ENCODE data around the gene RNF5. TPM values are rescaled to one million over a fixed set of nuclear protein-coding genes. Genes with fewer than 3 reads are reported as not detected.

RNF5 gene
- total and polyA plus RNA-seq, 12 donors = 53.0 to 132 (median 82.7) TPM

- Histone ChIP-seq H3K27me3 (peaks cover 0 to 5% (median 0%) of the 10 kb centered on the region in 7 donors), H3K36me3 (peaks cover 0 to 61% (median 0%) of the 10 kb centered on the region in 9 donors), H3K27ac (peak overlapping the region; percentile 98 to 100 (median 99)), H3K4me3 (peak overlapping the region; percentile 51 to 79 (median 70)), H3K4me1 (peaks cover 6 to 54% (median 44%) of the 10 kb centered on the region in 9 donors), H3K9me3 (no peaks in the 10 kb centered on the region)
- intact Hi-C loops (cut with DNase I) = loop anchor here in 3 of 10 donors (1.0 to 5.0 kb wide), 3 partner anchors 45 to 775 kb away; partner anchors contain the start of gene SKIC2 (in 1 of the 3)
- ATAC-seq (no peak), DNase-seq (peak; percentile 49 to 53)
- no peak for TF ChIP-seq CTCF (IDR thresholded peaks at IDR 0.05)
- 25 to 29% methylated on average over 28 of the region's 28 CpGs for WGBS, 2 donors
These were observed 18.7 kb downstream of the RNF5 start for GRCh38 chr6:32196682-32197616.

- intact Hi-C loops (cut with DNase I) = loop anchor here in 2 of 10 donors (5.0 kb wide), 2 partner anchors 44 to 774 kb away; no protein-coding TSS in a partner anchor
- H3K4me1 ChIP-seq = peaks cover 6 to 41% (median 30%) of the 10 kb centered on the region in 9 donors
- WGBS, 2 donors = 77 to 80% methylated on average over 3 of the region's 3 CpGs
- no peak overlapping the region for H3K4me3 ChIP-seq
- H3K27me3 ChIP-seq = peaks cover 0 to 10% (median 0%) of the 10 kb centered on the region in 7 donors
- peak overlapping the region in 7 of 10 donors; percentile 98 to 100 (median 99) for H3K27ac ChIP-seq
- ATAC-seq = no peak
- H3K36me3 ChIP-seq = peaks cover 0 to 75% (median 3%) of the 10 kb centered on the region in 9 donors
- no peaks in the 10 kb centered on the region for H3K9me3 ChIP-seq
- DNase-seq = no peak
- TF ChIP-seq CTCF (IDR thresholded peaks at IDR 0.05) = no peak
These were observed 20.1 kb downstream of the RNF5 start for GRCh38 chr6:32198345-32198696.

DNA sequence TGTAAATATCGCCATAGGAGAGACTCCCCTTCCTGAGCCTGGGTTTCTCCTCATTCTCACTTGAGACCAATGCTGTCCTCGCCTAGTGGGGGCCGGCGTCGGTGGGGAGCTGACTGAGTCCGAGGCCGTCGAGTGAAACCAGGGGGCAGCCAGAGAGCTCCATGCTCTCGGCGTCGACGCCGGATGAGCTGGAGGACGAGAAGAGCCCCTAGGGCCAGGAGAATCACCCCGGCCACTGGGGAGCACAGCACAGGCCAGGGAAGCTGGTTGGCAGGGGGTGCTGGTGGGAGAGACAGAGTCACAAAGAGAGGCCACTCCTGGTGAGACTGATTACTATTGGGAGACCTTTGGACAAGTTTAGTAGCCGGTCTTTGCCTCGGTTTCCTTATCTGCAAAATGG is 20.7 kb downstream of the RNF5 start:
- 77 to 85% methylated on average over 17 of the region's 17 CpGs for WGBS, 2 donors
- H3K9me3 ChIP-seq = no peaks in the 10 kb centered on the region
- H3K27ac ChIP-seq = peak overlapping the region in 5 of 10 donors; percentile 98 to 100 (median 100)
- ATAC-seq = no peak
- peaks cover 0 to 77% (median 5%) of the 10 kb centered on the region in 9 donors for H3K36me3 ChIP-seq
- H3K27me3 ChIP-seq = peaks cover 0 to 10% (median 0%) of the 10 kb centered on the region in 7 donors
- H3K4me1 ChIP-seq = peaks cover 6 to 41% (median 26%) of the 10 kb centered on the region in 9 donors
- no peak overlapping the region for H3K4me3 ChIP-seq
- DNase-seq = no peak
- TF ChIP-seq CTCF (IDR thresholded peaks at IDR 0.05) = no peak
- intact Hi-C loops (cut with DNase I) = loop anchor here in 2 of 10 donors (5.0 kb wide), 2 partner anchors 43 to 773 kb away; no protein-coding TSS in a partner anchor

- no peaks in the 10 kb centered on the region for H3K9me3 ChIP-seq
- ATAC-seq (no peak), DNase-seq (no peak)
- H3K36me3 ChIP-seq = peaks cover 0 to 87% (median 5%) of the 10 kb centered on the region in 9 donors
- H3K4me1 ChIP-seq = peaks cover 6 to 29% (median 14%) of the 10 kb centered on the region in 9 donors
- intact Hi-C loops (cut with DNase I) = no loop called here
- H3K27ac ChIP-seq = no peak overlapping the region
- no peak for TF ChIP-seq CTCF (IDR thresholded peaks at IDR 0.05)
- 91% methylated on average over 13 of the region's 13 CpGs for WGBS, 2 donors
- peaks cover 0 to 10% (median 0%) of the 10 kb centered on the region in 7 donors for H3K27me3 ChIP-seq
- no peak overlapping the region for H3K4me3 ChIP-seq
These were observed 22.7 kb downstream of the RNF5 start for GRCh38 chr6:32200711-32201475.

Data from heart right ventricle (tissue), 16 donors.